Nephron (organoid): ENCODE measurements around the gene SPNS3.

Experiments used
- H3K27ac Mint-ChIP-seq, 3 experiments: 2 replicates each; pipeline ENCODE4 v1.8.0; 2020; ENCODE audit warnings: mixed read lengths in 3 of 3, mild to moderate bottlenecking in 2 of 3, moderate library complexity in 1 of 3
- H3K27me3 Mint-ChIP-seq: 2 replicates; pipeline ENCODE4 v1.8.0; 2021; ENCODE audit warnings: low read depth, mild to moderate bottlenecking, moderate library complexity, mixed read lengths
- H3K36me3 Mint-ChIP-seq: 2 replicates; pipeline ENCODE4 v1.8.0; 2020; ENCODE audit warnings: low read depth, mixed read lengths
- H3K4me1 Mint-ChIP-seq: 2 replicates; pipeline ENCODE4 v1.8.0; 2020; ENCODE audit warnings: mixed read lengths
- H3K4me3 Mint-ChIP-seq, 3 experiments: 2 replicates each; pipeline ENCODE4 v1.8.0; 2020; ENCODE audit warnings: mild to moderate bottlenecking in 3 of 3, mixed read lengths in 3 of 3, moderate library complexity in 2 of 3
- H3K9me3 Mint-ChIP-seq: 2 replicates; pipeline ENCODE4 v1.8.0; 2020; ENCODE audit warnings: mixed read lengths
- CTCF ChIP-seq, 3 experiments: fragments of 200-600 bp; sonication (generic); IDR thresholded peaks; one replicate each; pipeline ENCODE4 v1.5.0; 2021; ENCODE audit warnings: antibody characterized with exemption in 3 of 3; ENCODE audit not compliant: unreplicated experiment in 3 of 3

Gene SPNS3

GRCh38 chr17:4463818-4464476 is 30.2 kb downstream of the SPNS3 start:
- Mint-ChIP-seq H3K27ac (no peak overlapping the region), H3K4me3 (no peak overlapping the region), H3K9me3 (peaks cover 15% of the 10 kb centered on the region), H3K27me3 (peaks cover 9% of the 10 kb centered on the region), H3K36me3 (no peaks in the 10 kb centered on the region), H3K4me1 (peaks cover 5% of the 10 kb centered on the region)
- no peak for TF ChIP-seq CTCF (IDR thresholded peaks at IDR 0.05; ENCODE audit: unreplicated experiment in 3 of 3)

GRCh38 chr17:4465786-4466185 is 32.0 kb downstream of the SPNS3 start:
- Mint-ChIP-seq H3K4me1 (peaks cover 5% of the 10 kb centered on the region), H3K4me3 (no peak overlapping the region), H3K36me3 (no peaks in the 10 kb centered on the region), H3K27me3 (peaks cover 12% of the 10 kb centered on the region), H3K27ac (no peak overlapping the region), H3K9me3 (peaks cover 6% of the 10 kb centered on the region)
- TF ChIP-seq CTCF (IDR thresholded peaks at IDR 0.05; ENCODE audit: unreplicated experiment in 3 of 3): no peak

GRCh38 chr17:4467287-4467686 is 33.5 kb downstream of the SPNS3 start:
- peaks cover 18% of the 10 kb centered on the region for H3K27me3 Mint-ChIP-seq
- no peaks in the 10 kb centered on the region for H3K9me3 Mint-ChIP-seq
- TF ChIP-seq CTCF (IDR thresholded peaks at IDR 0.05; ENCODE audit: unreplicated experiment in 3 of 3): no peak
- peaks cover 5% of the 10 kb centered on the region for H3K4me1 Mint-ChIP-seq
- no peak overlapping the region for H3K4me3 Mint-ChIP-seq
- no peaks in the 10 kb centered on the region for H3K36me3 Mint-ChIP-seq
- H3K27ac Mint-ChIP-seq: no peak overlapping the region

- Mint-ChIP-seq H3K36me3 (no peaks in the 10 kb centered on the region), H3K4me3 (no peak overlapping the region), H3K4me1 (no peaks in the 10 kb centered on the region), H3K9me3 (no peaks in the 10 kb centered on the region), H3K27ac (no peak overlapping the region), H3K27me3 (peaks cover 18% of the 10 kb centered on the region)
- no peak for TF ChIP-seq CTCF (IDR thresholded peaks at IDR 0.05; ENCODE audit: unreplicated experiment in 3 of 3)
These were observed 35.8 kb downstream of the SPNS3 start for GRCh38 chr17:4469552-4469951.

GRCh38 chr17:4472286-4472685 is 38.5 kb downstream of the SPNS3 start:
- no peaks in the 10 kb centered on the region for H3K36me3 Mint-ChIP-seq
- H3K9me3 Mint-ChIP-seq: no peaks in the 10 kb centered on the region
- peak overlapping the region in 1 of 3 experiments; percentile 18 for H3K27ac Mint-ChIP-seq
- peaks cover 14% of the 10 kb centered on the region for H3K4me1 Mint-ChIP-seq
- H3K27me3 Mint-ChIP-seq: peaks cover 14% of the 10 kb centered on the region
- H3K4me3 Mint-ChIP-seq: no peak overlapping the region
- no peak for TF ChIP-seq CTCF (IDR thresholded peaks at IDR 0.05; ENCODE audit: unreplicated experiment in 3 of 3)

- Mint-ChIP-seq H3K27me3 (peaks cover 9% of the 10 kb centered on the region), H3K4me1 (peaks cover 22% of the 10 kb centered on the region), H3K27ac (no peak overlapping the region), H3K9me3 (no peaks in the 10 kb centered on the region), H3K4me3 (no peak overlapping the region), H3K36me3 (no peaks in the 10 kb centered on the region)
- no peak for TF ChIP-seq CTCF (IDR thresholded peaks at IDR 0.05; ENCODE audit: unreplicated experiment in 3 of 3)
These were observed 40.4 kb downstream of the SPNS3 start for GRCh38 chr17:4474093-4474492.
